GM19239 (cell line): ENCODE measurements around the gene PEX6.

ENCODE experiments used
- DNase-seq: peaks from one replicate; pipeline ENCODE4 v3.0.0; 2011; ENCODE audit warnings: low spot score; ENCODE audit not compliant: insufficient read length
- FAIRE-seq: peaks from 2 replicates; lab custom pipeline; 2011; peaks lifted over from hg19 to GRCh38; lab: Jason Lieb, UNC

PEX6 gene

GRCh38 chr6:42978839-42979522 is at the start of gene PEX6:
PEX6 (minus strand) TSS chr6:42979181; CDS start chr6:42979150, 31 bp downstream.
- FAIRE-seq (peak; percentile 94), DNase-seq (peak; percentile 96)

DNA sequence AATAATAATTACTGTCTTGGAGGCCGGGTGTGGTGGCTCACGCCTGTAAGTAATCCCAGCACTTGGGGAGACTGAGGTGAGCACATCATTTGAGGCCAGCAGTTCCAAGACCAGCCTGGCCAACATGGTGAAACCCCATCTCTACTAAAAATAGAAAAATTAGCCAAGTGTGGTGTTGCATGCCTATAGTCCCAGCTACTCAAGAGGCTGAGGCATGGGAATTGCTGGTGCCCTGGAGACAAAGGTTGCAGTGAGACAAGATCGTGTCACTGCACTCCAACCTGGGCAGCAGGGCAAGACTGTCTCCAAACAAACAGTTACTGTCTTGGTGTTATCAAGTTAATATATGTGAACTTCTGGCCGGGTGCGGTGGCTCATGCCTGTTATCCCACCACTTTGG is 47.4 kb upstream of the PEX6 start:
- no peak for FAIRE-seq
- no peak for DNase-seq

- no peak for FAIRE-seq
These were observed 45.5 kb upstream of the PEX6 start for GRCh38 chr6:43024436-43024835.

DNA sequence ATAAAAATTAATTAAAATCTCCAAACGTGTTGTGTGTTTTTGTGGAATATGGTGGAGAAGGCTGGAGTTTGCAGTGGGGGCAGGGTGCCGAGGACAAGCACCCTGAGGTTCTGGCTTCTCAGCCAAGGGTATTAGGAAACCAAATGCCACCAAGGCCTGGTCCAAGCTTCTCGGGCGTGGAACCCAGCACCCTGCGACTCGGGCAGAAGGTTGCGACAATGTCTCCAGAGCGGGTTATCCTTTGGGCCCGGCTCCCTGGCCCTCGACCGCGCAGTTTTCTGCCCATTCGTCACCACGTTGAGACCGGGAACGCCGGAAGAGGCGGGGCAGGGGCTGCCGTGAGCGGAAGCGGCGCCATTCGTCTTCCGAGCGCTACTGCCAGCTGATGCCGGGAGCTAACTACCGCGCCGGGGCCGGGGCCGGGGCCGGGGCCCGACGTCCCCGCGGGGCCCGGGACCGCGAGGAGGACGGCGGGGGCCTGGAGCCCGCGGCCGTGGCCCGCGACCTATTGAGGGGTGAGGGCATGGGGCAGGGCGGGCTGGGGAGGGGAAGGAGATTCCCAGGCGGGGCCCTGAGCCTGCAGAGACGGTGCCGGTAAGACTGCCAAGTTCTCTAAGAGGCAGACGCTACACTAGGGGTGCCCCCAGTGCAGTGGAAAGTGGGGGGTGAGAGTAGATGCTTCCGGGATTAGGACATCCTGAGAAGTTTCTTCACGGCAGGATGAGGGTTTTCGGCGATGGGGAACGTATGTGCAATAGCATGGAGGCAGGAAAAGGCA is 42.5 kb upstream of the PEX6 start, which contains the start of gene RRP36:
TSS of gene RRP36 (plus strand) at position 354 of the 778 bp plus-strand sequence. CDS start at position 386, 32 bp downstream.
- DNase-seq = peak; percentile 82
- peak; percentile 49 for FAIRE-seq

More at GRCh38 chr6:43024436-43024835, 45.5 kb upstream of the PEX6 start:
- DNase-seq = no peak

- FAIRE-seq = no peak
- no peak for DNase-seq
These were observed 41.9 kb upstream of the PEX6 start for GRCh38 chr6:43020847-43021246.

GRCh38 chr6:43020052-43020705 is 41.2 kb upstream of the PEX6 start:
- DNase-seq = no peak
- FAIRE-seq = no peak

DNA sequence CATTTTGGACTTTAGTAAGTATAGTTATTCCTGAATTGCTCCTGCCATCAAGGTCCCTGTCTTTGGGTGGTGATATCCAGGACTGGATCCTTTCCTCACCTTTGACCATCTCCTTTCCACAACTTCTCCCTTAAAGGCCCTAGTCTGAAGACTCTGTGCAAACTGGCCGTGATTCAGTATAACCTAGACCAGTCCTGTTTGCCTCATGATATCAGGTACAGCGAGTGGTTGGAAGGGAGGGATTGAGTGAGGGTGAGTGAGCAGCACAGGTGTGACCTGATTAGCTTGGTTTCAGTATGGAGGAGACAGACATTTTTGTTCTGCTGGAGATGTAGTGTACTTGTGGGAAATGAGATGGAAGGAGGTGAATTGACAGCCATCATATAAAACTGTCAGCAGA is 40.2 kb upstream of the PEX6 start:
- no peak for FAIRE-seq

GRCh38 chr6:43016943-43017334 is 38.0 kb upstream of the PEX6 start:
- FAIRE-seq = no peak

More for the DNA sequence above, 40.2 kb upstream of the PEX6 start:
- no peak for DNase-seq

DNA sequence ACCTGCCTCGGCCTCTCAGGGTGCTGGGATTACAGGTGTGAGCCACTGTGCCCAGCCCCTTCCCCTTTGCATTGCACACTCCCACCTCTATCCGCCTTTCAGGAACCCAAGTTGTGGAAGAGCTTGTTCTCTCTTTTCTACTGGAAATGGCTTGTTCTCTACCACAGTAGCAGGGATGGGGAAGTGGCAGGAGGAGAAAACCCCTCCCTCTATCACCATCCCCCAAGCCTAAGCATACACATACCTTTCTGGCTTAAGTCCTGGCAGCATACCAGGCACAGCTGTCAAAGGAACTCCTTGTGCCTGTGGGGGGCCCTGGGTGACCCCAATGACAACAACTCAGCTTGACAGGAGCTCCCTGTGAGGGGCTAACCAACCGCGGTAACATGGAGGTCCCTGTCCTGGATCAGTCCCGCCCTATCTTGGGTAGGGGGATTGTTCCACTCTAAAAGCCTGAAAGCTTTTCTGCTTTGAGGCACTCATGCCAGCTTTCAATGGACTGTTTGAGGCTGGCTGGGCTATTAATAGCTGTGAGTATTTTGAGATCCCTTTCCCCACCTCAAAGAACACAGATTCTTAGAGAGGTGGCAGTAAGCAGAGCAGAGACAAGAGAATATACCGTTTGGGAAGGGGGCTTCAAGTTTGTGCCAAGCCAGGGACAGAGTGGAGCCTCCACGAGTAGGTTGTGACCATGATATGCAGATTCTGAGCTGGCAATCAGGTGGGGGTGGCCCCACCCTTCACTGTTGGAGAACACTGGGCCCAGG is 37.4 kb upstream of the PEX6 start:
- no peak for DNase-seq
- no peak for FAIRE-seq

More at GRCh38 chr6:43016943-43017334, 38.0 kb upstream of the PEX6 start:
- DNase-seq = no peak

- no peak for DNase-seq
- no peak for FAIRE-seq
These were observed 35.5 kb upstream of the PEX6 start for GRCh38 chr6:43014434-43014909.

GRCh38 chr6:43013843-43014433 is 35.0 kb upstream of the PEX6 start, which contains the start of the genes KLHDC3 and MEA1:
KLHDC3 (plus strand) TSS chr6:43014249; CDS start chr6:43017193, 2,944 bp downstream.
MEA1 (minus strand) TSS chr6:43013946; CDS start chr6:43013813, 133 bp downstream.
- DNase-seq = peak; percentile 96
- peak; percentile 98 for FAIRE-seq

GRCh38 chr6:43013097-43013842 is 34.3 kb upstream of the PEX6 start:
- DNase-seq (no peak), FAIRE-seq (no peak)

- FAIRE-seq = no peak
- DNase-seq = no peak
These were observed 33.4 kb upstream of the PEX6 start for GRCh38 chr6:43012364-43012763.

DNA sequence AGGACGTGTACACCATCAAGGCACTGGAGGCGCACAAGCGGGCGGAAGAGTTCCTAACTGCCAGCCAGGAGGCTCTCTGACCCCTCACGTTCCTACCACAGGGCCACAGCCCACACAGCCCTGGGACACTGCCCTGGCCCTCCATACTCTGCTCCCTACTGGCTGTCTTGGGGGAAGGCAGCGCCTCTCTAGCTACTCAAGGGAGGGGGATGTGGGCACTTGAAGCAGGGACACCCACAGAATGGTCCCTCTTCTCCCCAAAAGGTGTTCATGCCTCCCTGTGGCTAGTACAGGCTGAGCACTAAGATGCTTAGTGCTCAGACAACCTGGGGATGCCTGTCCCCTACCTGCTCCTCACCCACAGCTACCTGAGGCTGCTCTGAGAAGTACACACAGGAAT is 32.2 kb upstream of the PEX6 start:
- no peak for FAIRE-seq
- DNase-seq = no peak

- no peak for FAIRE-seq
These were observed 30.1 kb upstream of the PEX6 start for GRCh38 chr6:43009124-43009523.

DNA sequence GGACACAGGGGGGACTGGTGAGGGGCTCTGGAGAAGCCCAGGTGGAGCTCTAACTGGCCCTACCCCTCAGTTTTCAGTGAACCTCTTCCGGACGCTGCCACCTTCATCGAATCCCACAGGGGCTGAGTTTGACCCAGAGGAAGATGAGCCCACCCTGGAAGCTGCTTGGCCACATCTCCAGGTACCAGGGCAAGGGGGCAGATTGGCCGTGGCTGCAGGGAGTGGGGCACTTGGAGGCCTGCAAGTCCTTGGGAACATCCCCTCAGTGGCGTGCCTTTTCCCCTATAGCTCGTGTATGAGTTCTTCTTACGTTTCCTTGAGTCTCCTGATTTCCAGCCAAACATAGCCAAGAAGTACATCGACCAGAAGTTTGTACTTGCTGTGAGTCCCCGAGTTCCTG is 28.1 kb upstream of the PEX6 start:
- FAIRE-seq = no peak
- DNase-seq = no peak

More at GRCh38 chr6:43009124-43009523, 30.1 kb upstream of the PEX6 start:
- no peak for DNase-seq

GRCh38 chr6:43006251-43006650 is 27.3 kb upstream of the PEX6 start:
- FAIRE-seq = no peak
- no peak for DNase-seq

DNA sequence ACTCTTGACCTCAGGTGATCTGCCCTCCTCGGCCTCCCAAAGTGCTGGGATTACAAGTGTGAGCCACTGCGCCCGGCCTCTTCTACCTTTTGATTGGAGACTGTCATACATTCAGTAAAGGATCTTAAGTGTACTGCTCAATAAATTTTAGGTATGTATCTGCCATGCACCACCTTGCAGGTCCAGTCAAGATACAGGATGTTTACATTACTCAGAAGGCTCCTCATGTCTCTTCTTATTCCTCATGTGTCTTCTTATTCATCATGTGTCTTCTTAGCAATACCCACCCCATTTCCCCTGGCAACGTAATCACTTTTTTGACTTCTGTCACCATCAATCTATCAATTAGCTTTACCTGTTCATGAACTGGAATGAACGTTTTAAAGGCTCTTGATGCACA is 26.9 kb upstream of the PEX6 start:
- FAIRE-seq (no peak), DNase-seq (no peak)

GRCh38 chr6:43001843-43002242 is 22.9 kb upstream of the PEX6 start:
- FAIRE-seq (no peak), DNase-seq (no peak)
